Spleen (tissue), 7 donors: ENCODE measurements around the gene SLC26A2.

ENCODE experiments used
- POLR2AphosphoS5 ChIP-seq, 3 donors: sonication (generic); formaldehyde crosslinking; IDR thresholded peaks; one replicate each; pipeline ENCODE4 v1.5.1; 2017; ENCODE audit warnings: antibody characterized with exemption in 3 of 3
- TF ChIP-seq, protein P1 (sequence below), 11 experiments: fragments of 200-600 bp in 7 of 11; fragments of 450-650 bp in 4 of 11; sonication (generic) in 4 of 11; IDR thresholded peaks in 8 of 11; conservative IDR thresholded peaks in 3 of 11; 1 replicate in 7 of 11; 2 replicates in 4 of 11; pipeline versions ENCODE4 v1.4.0 to v1.8.0; 2016 to 2021; ENCODE audit warnings: antibody characterized with exemption in 11 of 11, inconsistent platforms in 4 of 11, mild to moderate bottlenecking in 1 of 11
- donor health status: DM: no; HTN: no; CAD: no; lungs with moderate emphysema.
- donor health status: DM: no; HTN: no; CAD: no.
- donor health status: DM: no; HTN: no; CAD: no.

DNA sequence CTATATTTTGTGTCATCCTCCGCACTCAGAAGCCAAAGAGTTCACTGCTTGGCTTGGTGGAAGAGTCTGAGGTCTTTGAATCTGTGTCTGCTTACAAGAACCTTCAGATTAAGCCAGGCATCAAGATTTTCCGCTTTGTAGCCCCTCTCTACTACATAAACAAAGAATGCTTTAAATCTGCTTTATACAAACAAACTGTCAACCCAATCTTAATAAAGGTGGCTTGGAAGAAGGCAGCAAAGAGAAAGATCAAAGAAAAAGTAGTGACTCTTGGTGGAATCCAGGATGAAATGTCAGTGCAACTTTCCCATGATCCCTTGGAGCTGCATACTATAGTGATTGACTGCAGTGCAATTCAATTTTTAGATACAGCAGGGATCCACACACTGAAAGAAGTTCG lies 20.6 kb downstream of the SLC26A2 start:
- TF ChIP-seq, protein P1, sequence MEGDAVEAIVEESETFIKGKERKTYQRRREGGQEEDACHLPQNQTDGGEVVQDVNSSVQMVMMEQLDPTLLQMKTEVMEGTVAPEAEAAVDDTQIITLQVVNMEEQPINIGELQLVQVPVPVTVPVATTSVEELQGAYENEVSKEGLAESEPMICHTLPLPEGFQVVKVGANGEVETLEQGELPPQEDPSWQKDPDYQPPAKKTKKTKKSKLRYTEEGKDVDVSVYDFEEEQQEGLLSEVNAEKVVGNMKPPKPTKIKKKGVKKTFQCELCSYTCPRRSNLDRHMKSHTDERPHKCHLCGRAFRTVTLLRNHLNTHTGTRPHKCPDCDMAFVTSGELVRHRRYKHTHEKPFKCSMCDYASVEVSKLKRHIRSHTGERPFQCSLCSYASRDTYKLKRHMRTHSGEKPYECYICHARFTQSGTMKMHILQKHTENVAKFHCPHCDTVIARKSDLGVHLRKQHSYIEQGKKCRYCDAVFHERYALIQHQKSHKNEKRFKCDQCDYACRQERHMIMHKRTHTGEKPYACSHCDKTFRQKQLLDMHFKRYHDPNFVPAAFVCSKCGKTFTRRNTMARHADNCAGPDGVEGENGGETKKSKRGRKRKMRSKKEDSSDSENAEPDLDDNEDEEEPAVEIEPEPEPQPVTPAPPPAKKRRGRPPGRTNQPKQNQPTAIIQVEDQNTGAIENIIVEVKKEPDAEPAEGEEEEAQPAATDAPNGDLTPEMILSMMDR (IDR thresholded peaks at IDR 0.05 in 8 of 11, conservative IDR thresholded peaks at IDR 0.05 in 3 of 11) = no peak
- TF ChIP-seq POLR2AphosphoS5 (IDR thresholded peaks at IDR 0.05) = no peak
